Loucy (cell line): ENCODE results near the gene NFIX.
A peak's percentile ranks its signal among the peaks of the same experiment; 100 is the strongest.

Experiments used
- H2AFZ ChIP-seq: fragments of 200-600 bp; sonication (generic); 2 replicates; pipeline ENCODE4 v1.6.0; 2016; ENCODE audit warnings: antibody characterized with exemption, mild to moderate bottlenecking, low read length, moderate library complexity
- H3F3A ChIP-seq: fragments of 200-600 bp; 2 replicates; pipeline ENCODE4 v1.6.0; 2016; ENCODE audit warnings: antibody characterized with exemption, low read depth, mild to moderate bottlenecking
- H3K27me3 ChIP-seq: fragments of 200-600 bp; sonication (generic); 2 replicates; pipeline ENCODE4 v1.6.1; 2014; ENCODE audit warnings: low read length, mild to moderate bottlenecking; ENCODE audit not compliant: insufficient read depth, poor library complexity, severe bottlenecking
- H3K36me3 ChIP-seq: fragments of 200-600 bp; sonication (generic); 2 replicates; pipeline ENCODE4 v1.6.1; 2016; ENCODE audit warnings: low read length; ENCODE audit not compliant: insufficient read depth
- H3K4me1 ChIP-seq: fragments of 200-600 bp; sonication (generic); 2 replicates; pipeline ENCODE4 v1.5.1; 2014; ENCODE audit warnings: low read length, mild to moderate bottlenecking; ENCODE audit not compliant: insufficient read depth, poor library complexity, severe bottlenecking
- H3K4me2 ChIP-seq: fragments of 200-600 bp; sonication (generic); 2 replicates; pipeline ENCODE4 v1.6.0; 2014; ENCODE audit warnings: antibody characterized with exemption, low read length, low read depth, mild to moderate bottlenecking; ENCODE audit not compliant: poor library complexity, severe bottlenecking
- H3K4me3 ChIP-seq: fragments of 200-600 bp; sonication (generic); 2 replicates; pipeline ENCODE4 v1.5.1; 2014; ENCODE audit warnings: low read length, mild to moderate bottlenecking, mixed read lengths; ENCODE audit not compliant: poor library complexity, severe bottlenecking
- H3K79me2 ChIP-seq: fragments of 200-600 bp; sonication (generic); 2 replicates; pipeline ENCODE4 v1.6.1; 2014; ENCODE audit warnings: low read length; ENCODE audit not compliant: insufficient read depth
- H3K9ac ChIP-seq: fragments of 200-600 bp; sonication (generic); 2 replicates; pipeline ENCODE4 v1.6.0; 2014; ENCODE audit warnings: mild to moderate bottlenecking, low read depth, low read length, moderate library complexity; ENCODE audit not compliant: poor library complexity, severe bottlenecking
- H3K9me2 ChIP-seq: fragments of 200-600 bp; sonication (generic); replicated peaks from 2 replicates; pipeline ENCODE4 v1.6.1; 2016; ENCODE audit warnings: low read depth, low read length, mixed read lengths
- H3K9me3 ChIP-seq: fragments of 200-600 bp; sonication (generic); 2 replicates; pipeline ENCODE4 v1.6.1; 2014; ENCODE audit warnings: mild to moderate bottlenecking, antibody characterized with exemption, low read length, low read depth; ENCODE audit not compliant: insufficient read depth
- H4K20me1 ChIP-seq: fragments of 200-600 bp; sonication (generic); 2 replicates; pipeline ENCODE4 v1.6.0; 2014; ENCODE audit warnings: antibody characterized with exemption, low read length, mild to moderate bottlenecking; ENCODE audit not compliant: insufficient read depth, poor library complexity, severe bottlenecking
- CTCF ChIP-seq: fragments of 200-600 bp; sonication (generic); conservative IDR thresholded peaks from 2 replicates; pipeline ENCODE4 v1.5.1; 2014; ENCODE audit warnings: mild to moderate bottlenecking, antibody characterized with exemption, low read length
- EZH2phosphoT487 ChIP-seq: fragments of 200-600 bp; IDR thresholded peaks from 2 replicates; pipeline ENCODE4 v1.6.1; 2018; ENCODE audit warnings: antibody characterized with exemption, mild to moderate bottlenecking, moderate library complexity, borderline replicate concordance

Gene NFIX

GRCh38 chr19:13112555-13112954 lies 117.3 kb downstream of the NFIX start:
- H3K79me2 ChIP-seq: peaks cover 32% of the 10 kb centered on the region; the same call in 1 of the 2 replicates
- H2AFZ ChIP-seq: no peak overlapping the region
- no peaks in the 10 kb centered on the region for H3K9me3 ChIP-seq
- H4K20me1 ChIP-seq: peaks cover 5% of the 10 kb centered on the region
- no peaks in the 10 kb centered on the region for H3K9me2 ChIP-seq
- no peak overlapping the region for H3K4me2 ChIP-seq
- no peak overlapping the region for H3K9ac ChIP-seq
- peaks cover 17% of the 10 kb centered on the region for H3K4me1 ChIP-seq
- H3K4me3 ChIP-seq: no peak overlapping the region
- H3K36me3 ChIP-seq: no peaks in the 10 kb centered on the region; the same call in 1 of the 2 replicates
- H3K27me3 ChIP-seq: no peaks in the 10 kb centered on the region
- no peaks in the 10 kb centered on the region for H3F3A ChIP-seq
- TF ChIP-seq CTCF (no peak), EZH2phosphoT487 (no peak)

GRCh38 chr19:13115936-13116281 lies 120.6 kb downstream of the NFIX start:
- Histone ChIP-seq H3K36me3 (no peaks in the 10 kb centered on the region), H2AFZ (no peak overlapping the region), H3K9me2 (no peaks in the 10 kb centered on the region), H3K9me3 (no peaks in the 10 kb centered on the region), H3K9ac (peak overlapping the region; percentile 71), H3F3A (no peaks in the 10 kb centered on the region), H3K27me3 (no peaks in the 10 kb centered on the region), H3K4me1 (peaks cover 37% of the 10 kb centered on the region), H4K20me1 (peaks cover 31% of the 10 kb centered on the region), H3K79me2 (peaks cover 53% of the 10 kb centered on the region), H3K4me2 (peak overlapping the region; percentile 95), H3K4me3 (peak overlapping the region; percentile 92)
- TF ChIP-seq CTCF (no peak), EZH2phosphoT487 (no peak)

GRCh38 chr19:13116282-13117175 lies 121.3 kb downstream of the NFIX start, which contains the start of gene TRMT1:
Gene TRMT1 (minus strand): TSS chr19:13116740. CDS start chr19:13116399, 341 bp downstream.
- Histone ChIP-seq H3K9me3 (no peaks in the 10 kb centered on the region), H3K4me1 (peaks cover 43% of the 10 kb centered on the region), H3F3A (no peaks in the 10 kb centered on the region), H3K27me3 (no peaks in the 10 kb centered on the region), H3K9ac (peak within 1 kb of the TSS; percentile 71), H4K20me1 (peaks cover 36% of the 10 kb centered on the region), H3K36me3 (no peaks in the 10 kb centered on the region), H3K4me3 (peak within 1 kb of the TSS; percentile 92), H3K4me2 (peak within 1 kb of the TSS; percentile 95), H2AFZ (peak within 1 kb of the TSS; percentile 87), H3K79me2 (peaks cover 60% of the 10 kb centered on the region), H3K9me2 (no peaks in the 10 kb centered on the region)
- TF ChIP-seq CTCF: no peak
- TF ChIP-seq EZH2phosphoT487: no peak
